PC-9 (cell line): ENCODE results near the gene PPM1H.

Experiments
- EZH2 ChIP-seq: fragments of 200-600 bp; sonication (generic); IDR thresholded peaks from 2 replicates; pipeline ENCODE4 v1.8.0; 2017; ENCODE audit warnings: antibody characterized with exemption, low read depth
- TF ChIP-seq, protein P1 (sequence below): fragments of 200-600 bp; sonication (generic); conservative IDR thresholded peaks from 2 replicates; pipeline ENCODE4 v1.6.1; 2017; ENCODE audit warnings: mixed run types, antibody characterized with exemption, mild to moderate bottlenecking, moderate library complexity

DNA sequence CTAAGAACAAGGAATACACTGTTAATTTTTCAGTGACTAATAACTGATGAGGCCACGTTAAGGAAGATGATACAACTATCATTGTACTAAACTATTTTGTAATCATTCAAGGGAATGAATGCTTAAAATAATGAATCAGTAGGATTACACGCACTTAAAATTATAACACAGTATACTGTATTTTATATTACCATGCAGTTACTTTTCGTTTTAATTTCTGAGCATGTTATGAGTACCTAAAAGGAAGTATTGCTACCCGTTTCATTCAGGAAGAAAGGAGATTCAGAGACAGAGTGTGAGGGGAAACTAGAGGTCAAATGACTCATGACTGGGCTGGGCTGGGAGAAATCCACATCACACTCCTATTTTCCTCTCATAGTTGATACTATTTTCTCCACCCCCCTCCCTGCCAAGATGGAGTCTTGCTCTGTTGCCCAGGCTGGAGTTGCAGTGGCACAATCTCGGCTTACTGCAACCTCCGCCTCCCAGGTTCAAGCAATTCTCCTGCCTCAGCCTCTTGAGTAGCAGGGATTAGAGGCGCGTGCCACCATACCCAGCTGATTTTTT is 202.0 kb downstream of the PPM1H start:
- TF ChIP-seq, protein P1, sequence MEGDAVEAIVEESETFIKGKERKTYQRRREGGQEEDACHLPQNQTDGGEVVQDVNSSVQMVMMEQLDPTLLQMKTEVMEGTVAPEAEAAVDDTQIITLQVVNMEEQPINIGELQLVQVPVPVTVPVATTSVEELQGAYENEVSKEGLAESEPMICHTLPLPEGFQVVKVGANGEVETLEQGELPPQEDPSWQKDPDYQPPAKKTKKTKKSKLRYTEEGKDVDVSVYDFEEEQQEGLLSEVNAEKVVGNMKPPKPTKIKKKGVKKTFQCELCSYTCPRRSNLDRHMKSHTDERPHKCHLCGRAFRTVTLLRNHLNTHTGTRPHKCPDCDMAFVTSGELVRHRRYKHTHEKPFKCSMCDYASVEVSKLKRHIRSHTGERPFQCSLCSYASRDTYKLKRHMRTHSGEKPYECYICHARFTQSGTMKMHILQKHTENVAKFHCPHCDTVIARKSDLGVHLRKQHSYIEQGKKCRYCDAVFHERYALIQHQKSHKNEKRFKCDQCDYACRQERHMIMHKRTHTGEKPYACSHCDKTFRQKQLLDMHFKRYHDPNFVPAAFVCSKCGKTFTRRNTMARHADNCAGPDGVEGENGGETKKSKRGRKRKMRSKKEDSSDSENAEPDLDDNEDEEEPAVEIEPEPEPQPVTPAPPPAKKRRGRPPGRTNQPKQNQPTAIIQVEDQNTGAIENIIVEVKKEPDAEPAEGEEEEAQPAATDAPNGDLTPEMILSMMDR = no peak
- TF ChIP-seq EZH2 = no peak
